Retinal pigment epithelial cell (primary cell): ENCODE data around the gene MUS81.

Experiments
- DNase-seq: peaks from one replicate; pipeline ENCODE4 v3.0.0-alpha.2; 2010; ENCODE audit warnings: low read depth
- H3K4me3 ChIP-seq: 2 replicates; pipeline ENCODE4 v1.5.1; 2011; ENCODE audit warnings: mild to moderate bottlenecking, low read length, control low read depth, moderate library complexity
- CTCF ChIP-seq: conservative IDR thresholded peaks from 2 replicates; pipeline ENCODE4 v1.5.1; 2011; ENCODE audit warnings: low read depth, low read length, control low read depth, inconsistent platforms

MUS81 gene

GRCh38 chr11:65911682-65912568 is 51.7 kb downstream of the MUS81 start:
- DNase-seq = no peak
- no peak overlapping the region for H3K4me3 ChIP-seq
- TF ChIP-seq CTCF = peak; percentile 28

GRCh38 chr11:65912845-65913244 is 52.6 kb downstream of the MUS81 start:
- no peak overlapping the region for H3K4me3 ChIP-seq
- DNase-seq = no peak
- no peak for TF ChIP-seq CTCF

GRCh38 chr11:65915101-65915820 is 55.0 kb downstream of the MUS81 start:
- H3K4me3 ChIP-seq = no peak overlapping the region

GRCh38 chr11:65915821-65916251 is 55.6 kb downstream of the MUS81 start:
- H3K4me3 ChIP-seq = peak overlapping the region; percentile 23
- TF ChIP-seq CTCF = no peak
- DNase-seq = peak; percentile 94

More at GRCh38 chr11:65915101-65915820, 55.0 kb downstream of the MUS81 start:
- no peak for DNase-seq
- no peak for TF ChIP-seq CTCF
